IPS-15b (cell line): ENCODE results near the gene ATP8B3.

Experiments used
- H3K27me3 ChIP-seq: one replicate; pipeline ENCODE4 v1.6.1; 2013; ENCODE audit warnings: low read length; ENCODE audit not compliant: control insufficient read depth, insufficient read depth
- H3K36me3 ChIP-seq: one replicate; pipeline ENCODE4 v1.6.1; 2013; ENCODE audit warnings: low read length; ENCODE audit not compliant: control insufficient read depth, insufficient read depth
- H3K4me1 ChIP-seq: one replicate; pipeline ENCODE4 v1.6.1; 2013; ENCODE audit warnings: mild to moderate bottlenecking, low read length; ENCODE audit not compliant: control insufficient read depth, insufficient read depth
- H3K4me3 ChIP-seq: one replicate; pipeline ENCODE4 v1.5.1; 2013; ENCODE audit warnings: low read depth, low read length
- H3K9ac ChIP-seq: one replicate; pipeline ENCODE4 v1.6.1; 2013; ENCODE audit warnings: low read depth, mild to moderate bottlenecking, low read length
- H3K9me3 ChIP-seq: one replicate; pipeline ENCODE4 v1.6.1; 2013; ENCODE audit warnings: mild to moderate bottlenecking, low read length; ENCODE audit not compliant: control insufficient read depth, insufficient read depth

Gene ATP8B3, protein sequence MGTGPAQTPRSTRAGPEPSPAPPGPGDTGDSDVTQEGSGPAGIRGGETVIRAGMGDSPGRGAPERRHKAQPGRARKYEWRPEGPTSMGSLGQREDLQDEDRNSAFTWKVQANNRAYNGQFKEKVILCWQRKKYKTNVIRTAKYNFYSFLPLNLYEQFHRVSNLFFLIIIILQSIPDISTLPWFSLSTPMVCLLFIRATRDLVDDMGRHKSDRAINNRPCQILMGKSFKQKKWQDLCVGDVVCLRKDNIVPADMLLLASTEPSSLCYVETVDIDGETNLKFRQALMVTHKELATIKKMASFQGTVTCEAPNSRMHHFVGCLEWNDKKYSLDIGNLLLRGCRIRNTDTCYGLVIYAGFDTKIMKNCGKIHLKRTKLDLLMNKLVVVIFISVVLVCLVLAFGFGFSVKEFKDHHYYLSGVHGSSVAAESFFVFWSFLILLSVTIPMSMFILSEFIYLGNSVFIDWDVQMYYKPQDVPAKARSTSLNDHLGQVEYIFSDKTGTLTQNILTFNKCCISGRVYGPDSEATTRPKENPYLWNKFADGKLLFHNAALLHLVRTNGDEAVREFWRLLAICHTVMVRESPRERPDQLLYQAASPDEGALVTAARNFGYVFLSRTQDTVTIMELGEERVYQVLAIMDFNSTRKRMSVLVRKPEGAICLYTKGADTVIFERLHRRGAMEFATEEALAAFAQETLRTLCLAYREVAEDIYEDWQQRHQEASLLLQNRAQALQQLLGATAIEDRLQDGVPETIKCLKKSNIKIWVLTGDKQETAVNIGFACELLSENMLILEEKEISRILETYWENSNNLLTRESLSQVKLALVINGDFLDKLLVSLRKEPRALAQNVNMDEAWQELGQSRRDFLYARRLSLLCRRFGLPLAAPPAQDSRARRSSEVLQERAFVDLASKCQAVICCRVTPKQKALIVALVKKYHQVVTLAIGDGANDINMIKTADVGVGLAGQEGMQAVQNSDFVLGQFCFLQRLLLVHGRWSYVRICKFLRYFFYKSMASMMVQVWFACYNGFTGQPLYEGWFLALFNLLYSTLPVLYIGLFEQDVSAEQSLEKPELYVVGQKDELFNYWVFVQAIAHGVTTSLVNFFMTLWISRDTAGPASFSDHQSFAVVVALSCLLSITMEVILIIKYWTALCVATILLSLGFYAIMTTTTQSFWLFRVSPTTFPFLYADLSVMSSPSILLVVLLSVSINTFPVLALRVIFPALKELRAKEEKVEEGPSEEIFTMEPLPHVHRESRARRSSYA (N-terminal part only)

DNA sequence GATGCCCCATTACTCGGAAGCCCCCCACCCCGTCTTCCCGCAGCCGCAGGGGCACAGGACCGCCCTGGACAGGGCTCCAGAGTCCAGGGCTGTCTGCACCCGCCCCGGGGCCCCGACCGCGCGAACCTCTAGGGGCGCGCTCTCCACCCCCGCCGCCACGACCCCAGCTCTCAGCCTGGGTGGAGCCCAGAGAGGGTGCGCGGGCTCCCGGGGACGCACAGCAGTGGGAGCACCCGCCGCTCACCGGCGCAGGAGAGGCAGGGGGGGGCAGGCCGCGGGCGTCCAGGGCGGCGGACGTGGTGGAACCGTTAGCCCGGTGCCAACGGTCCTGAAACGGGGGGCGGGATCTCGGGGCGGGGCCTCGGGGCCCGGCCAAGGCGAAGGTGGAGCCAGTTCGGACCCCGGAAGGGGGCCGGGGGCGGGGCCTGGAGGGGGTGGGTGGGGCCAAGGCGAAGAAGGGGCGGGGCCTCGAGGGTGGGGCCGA is at the start of gene ATP8B3:
Gene ATP8B3 (minus strand): TSS at position 335 of the 484 bp plus-strand sequence. CDS start 540 bp downstream, outside the sequence.
- no peaks in the 10 kb centered on the region for H3K27me3 ChIP-seq
- H3K4me3 ChIP-seq = peak within 1 kb of the TSS; percentile 78
- H3K36me3 ChIP-seq = peaks cover 15% of the 10 kb centered on the region
- H3K9me3 ChIP-seq = no peaks in the 10 kb centered on the region
- no peaks in the 10 kb centered on the region for H3K4me1 ChIP-seq
- H3K9ac ChIP-seq = no peak within 1 kb of the TSS

DNA sequence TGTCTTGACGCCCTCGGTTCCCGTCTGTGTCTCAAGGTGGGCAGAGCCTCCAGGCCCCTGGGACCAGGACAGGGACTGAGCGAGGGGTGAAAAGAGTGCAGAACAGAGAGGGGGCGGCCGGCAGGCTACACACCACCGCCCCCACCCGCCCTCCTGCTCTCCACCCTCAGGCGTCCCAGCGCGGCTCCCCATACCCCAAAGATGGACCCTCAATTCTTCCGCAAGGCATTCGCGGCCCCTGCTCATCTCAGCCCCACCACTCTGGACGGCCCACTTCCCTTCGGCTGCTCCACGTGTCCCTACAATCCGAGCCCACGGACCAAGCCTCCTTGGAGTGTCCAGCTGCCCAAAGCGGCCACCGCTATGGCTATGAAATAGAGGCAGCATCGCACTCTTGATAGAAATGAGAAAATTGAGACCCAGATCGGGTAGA is 49.5 kb upstream of the ATP8B3 start:
- Histone ChIP-seq H3K9ac (peak overlapping the region; percentile 73), H3K36me3 (no peaks in the 10 kb centered on the region), H3K27me3 (peaks cover 13% of the 10 kb centered on the region), H3K4me1 (peaks cover 9% of the 10 kb centered on the region), H3K4me3 (peak overlapping the region; percentile 81), H3K9me3 (no peaks in the 10 kb centered on the region)

DNA sequence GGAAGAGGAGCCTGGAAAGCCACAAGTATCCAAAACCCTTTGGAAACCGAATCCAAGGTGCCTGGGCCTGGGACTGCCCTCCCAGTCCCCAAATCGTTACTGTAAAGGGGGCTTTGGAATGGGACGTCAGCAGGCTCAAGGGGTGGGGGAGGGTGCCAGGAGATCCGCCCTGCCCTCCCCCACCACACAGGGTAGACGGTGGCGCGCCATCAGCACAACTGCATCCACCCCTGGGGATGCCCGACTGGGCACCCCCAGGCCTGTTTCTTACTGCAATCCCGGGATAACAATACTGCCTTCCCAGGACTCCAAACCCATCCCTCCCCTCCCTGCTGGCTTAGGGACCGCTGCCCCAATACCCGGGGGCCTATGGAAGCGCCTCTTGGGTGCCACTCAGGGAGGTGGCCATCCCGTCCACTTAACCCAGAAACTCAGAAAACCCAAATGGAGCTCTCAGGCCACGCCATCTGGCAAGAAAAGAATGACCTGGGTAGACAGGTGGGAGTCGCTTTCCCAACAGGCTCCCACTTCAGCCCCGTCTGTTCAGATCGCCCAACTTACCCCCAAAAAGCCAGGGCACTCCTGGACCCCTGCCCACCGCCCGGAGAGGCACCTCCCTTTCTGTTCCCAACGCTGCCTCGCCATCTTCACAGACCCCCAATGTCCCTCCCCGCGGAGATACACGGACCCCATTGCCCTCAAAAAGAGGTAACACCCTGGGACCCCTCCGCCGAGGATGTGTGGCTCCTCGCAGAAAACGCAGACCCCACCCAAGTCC is 48.9 kb upstream of the ATP8B3 start:
- peak overlapping the region; percentile 81 for H3K4me3 ChIP-seq
- peaks cover 13% of the 10 kb centered on the region for H3K27me3 ChIP-seq
- H3K9ac ChIP-seq = no peak overlapping the region
- H3K4me1 ChIP-seq = peaks cover 11% of the 10 kb centered on the region
- H3K9me3 ChIP-seq = no peaks in the 10 kb centered on the region
- no peaks in the 10 kb centered on the region for H3K36me3 ChIP-seq

DNA sequence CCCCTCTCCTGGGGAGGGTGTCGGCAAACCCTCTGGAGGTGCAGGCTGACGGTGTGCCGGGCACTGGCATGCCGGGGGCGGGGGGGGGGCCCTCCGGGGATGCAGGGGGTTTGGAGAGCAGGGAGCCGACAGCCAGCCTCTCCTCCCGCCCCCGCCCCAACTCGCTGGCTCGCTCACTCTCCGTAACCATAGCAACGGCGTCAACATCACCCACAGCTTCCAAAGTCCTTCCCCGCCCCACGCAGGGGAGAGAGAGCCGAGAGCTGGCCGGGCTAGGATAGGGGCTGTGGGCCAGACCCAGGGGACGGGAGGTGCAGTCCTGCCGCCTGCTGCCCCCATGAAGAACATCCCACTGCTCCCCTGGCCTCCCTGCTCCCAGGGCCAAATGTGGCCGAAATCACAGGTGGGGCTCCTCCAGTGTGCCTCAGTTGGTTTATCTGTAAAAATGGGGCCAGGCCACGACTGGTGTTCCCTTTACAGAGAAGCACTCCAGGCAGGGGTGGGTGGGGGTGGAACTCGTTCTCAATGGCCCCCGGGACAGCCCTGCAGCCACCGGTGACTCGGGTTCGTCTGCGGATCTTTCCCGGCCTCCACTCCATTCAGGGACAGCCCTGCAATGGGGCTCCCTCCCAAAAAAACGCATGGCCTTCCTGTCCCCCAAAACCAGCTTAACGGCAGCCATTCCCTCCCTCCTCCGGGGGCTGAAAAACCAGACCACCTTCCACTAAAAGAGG is 48.1 kb upstream of the ATP8B3 start:
- peaks cover 10% of the 10 kb centered on the region for H3K4me1 ChIP-seq
- H3K9me3 ChIP-seq = no peaks in the 10 kb centered on the region
- H3K4me3 ChIP-seq = peak overlapping the region; percentile 81
- H3K9ac ChIP-seq = no peak overlapping the region
- H3K27me3 ChIP-seq = peaks cover 13% of the 10 kb centered on the region
- H3K36me3 ChIP-seq = no peaks in the 10 kb centered on the region

DNA sequence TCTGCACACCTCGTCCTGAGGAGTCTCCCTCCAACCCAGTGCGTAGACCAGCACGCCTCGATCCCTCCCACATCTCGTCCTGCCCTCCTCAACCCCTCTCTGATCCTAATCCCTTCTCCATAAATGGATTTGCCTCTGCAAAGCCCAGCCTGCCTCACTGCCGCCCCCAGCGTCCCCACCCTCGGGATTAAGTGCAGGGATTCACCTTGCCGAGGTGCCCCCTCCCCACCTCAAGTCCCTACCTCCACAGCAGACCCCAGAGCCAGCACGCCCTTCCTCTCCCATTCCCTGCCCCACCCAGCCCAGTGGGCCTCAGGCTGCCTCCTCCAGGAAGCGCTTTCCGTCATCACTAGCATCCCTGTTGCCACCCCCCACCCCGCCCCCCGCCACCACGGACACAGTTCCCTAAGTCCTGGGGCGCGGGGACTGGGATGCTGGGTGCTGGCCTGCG is 47.3 kb upstream of the ATP8B3 start:
- H3K4me1 ChIP-seq = peaks cover 10% of the 10 kb centered on the region
- H3K9ac ChIP-seq = no peak overlapping the region
- H3K27me3 ChIP-seq = peaks cover 13% of the 10 kb centered on the region
- H3K36me3 ChIP-seq = no peaks in the 10 kb centered on the region
- peak overlapping the region; percentile 46 for H3K4me3 ChIP-seq
- no peaks in the 10 kb centered on the region for H3K9me3 ChIP-seq

DNA sequence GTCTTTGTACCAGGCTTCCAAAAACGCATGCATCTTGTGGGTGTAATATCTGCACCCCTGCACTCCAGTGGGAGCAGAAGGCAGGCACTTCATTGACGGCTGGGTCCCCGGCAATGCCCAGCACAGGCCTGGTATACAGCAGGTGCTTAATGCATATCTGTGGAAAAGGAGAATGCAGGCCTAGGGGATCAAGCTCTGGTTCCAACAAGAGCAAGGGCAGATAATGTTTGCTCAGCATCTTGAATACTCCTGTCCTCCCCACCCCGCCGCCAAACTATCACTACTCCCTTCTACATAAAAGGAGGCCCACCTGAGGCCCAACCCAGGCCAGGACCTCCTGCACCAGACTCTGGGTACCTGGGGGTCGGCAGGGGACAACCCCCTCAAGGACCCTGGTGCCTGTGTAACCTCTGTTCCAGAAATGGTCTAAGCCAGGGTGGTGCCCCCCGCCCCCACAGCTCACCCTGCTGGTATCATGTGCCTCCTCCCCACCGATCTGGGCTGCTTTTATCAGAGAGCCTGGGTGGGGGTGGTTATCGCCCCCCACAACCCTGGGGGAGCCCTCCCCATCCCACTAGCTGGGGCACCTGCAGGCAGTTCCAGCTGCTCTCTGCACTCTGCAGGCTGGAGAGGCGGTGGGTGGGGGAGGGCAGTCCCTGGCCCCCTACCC is 46.5 kb upstream of the ATP8B3 start:
- Histone ChIP-seq H3K36me3 (peaks cover 3% of the 10 kb centered on the region), H3K4me1 (peaks cover 10% of the 10 kb centered on the region), H3K9me3 (no peaks in the 10 kb centered on the region), H3K9ac (no peak overlapping the region), H3K4me3 (no peak overlapping the region), H3K27me3 (peaks cover 13% of the 10 kb centered on the region)

DNA sequence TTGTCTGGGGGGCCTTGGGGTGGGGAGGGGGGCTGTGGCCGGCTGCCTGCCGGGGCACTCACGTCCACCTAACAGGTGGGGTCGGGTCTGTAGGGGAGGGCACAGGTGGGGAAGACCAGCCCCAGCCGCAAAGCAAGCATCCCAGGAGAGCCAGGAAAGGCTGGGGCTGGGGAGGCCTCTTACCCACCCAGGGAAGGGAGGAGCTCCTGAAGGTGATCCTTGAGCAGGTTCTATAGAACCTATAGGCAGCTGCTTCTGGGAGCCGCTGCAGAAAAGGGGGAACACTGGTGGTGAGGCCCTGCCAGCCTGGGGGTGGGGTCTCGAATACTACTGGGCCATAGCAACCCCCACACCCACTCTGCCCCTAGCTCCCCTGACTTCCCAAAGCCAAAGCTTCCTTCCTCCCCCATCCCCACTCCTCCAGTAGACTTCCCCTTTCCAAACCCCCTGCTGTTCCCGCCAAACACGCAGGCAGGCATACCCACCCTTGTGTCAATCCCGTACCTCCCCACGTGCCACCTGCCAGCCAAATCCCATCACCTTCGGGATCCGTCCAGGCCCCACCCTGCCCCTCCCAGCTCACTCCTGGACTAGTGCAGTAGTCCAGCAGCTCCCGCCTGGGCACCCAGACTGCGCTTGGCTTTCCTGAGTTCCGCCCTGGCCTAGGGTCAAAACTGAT is 45.7 kb upstream of the ATP8B3 start:
- Histone ChIP-seq H3K4me1 (peaks cover 10% of the 10 kb centered on the region), H3K9ac (no peak overlapping the region), H3K4me3 (peak overlapping the region; percentile 61), H3K9me3 (no peaks in the 10 kb centered on the region), H3K36me3 (peaks cover 3% of the 10 kb centered on the region), H3K27me3 (peaks cover 13% of the 10 kb centered on the region)

DNA sequence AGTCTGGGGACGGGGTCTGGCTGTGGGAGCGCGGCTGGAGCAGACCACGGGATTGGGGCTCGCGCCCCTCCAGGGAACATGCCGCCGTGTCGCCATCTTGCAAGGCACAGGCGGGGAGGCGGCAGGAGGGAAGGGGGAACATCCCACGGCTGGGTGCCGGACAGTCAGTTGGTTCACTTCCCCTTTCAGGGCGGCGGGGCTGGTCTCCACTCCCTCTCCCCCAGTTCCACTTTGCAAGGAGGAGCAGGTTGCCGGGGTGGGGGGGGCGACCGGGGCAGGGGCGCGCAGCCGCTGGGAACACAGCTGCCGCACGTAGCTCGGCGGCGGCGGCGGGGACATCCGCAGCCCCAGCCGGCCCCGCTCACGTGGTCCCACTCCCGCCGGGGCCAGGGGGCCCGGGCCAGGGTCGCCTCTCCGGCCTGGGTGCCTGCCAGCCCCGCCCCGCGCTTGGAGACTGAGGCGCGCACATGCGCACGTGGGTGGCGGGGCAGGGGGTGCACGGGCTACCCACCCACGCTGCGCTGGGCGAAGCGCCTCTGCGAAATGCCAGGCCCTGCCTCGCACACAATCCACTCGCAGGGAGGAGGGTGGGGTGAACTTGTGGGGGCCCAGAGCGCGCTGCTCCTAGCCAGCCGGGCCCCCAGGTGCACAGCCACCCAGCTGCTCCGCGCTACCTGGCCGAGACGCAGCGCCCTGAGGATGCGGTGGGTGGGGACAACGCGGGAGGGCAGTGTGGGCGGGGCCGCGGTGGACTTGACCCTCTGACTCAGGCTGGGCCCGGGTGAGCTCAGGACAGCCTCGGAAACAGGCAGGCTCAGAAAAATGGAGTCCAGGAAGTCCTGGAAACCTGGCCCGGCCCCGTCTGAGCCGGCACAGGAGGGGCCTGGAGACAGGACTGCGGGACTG is 44.9 kb upstream of the ATP8B3 start:
- Histone ChIP-seq H3K4me3 (peak overlapping the region; percentile 61), H3K9ac (peak overlapping the region; percentile 37), H3K27me3 (peaks cover 11% of the 10 kb centered on the region)

DNA sequence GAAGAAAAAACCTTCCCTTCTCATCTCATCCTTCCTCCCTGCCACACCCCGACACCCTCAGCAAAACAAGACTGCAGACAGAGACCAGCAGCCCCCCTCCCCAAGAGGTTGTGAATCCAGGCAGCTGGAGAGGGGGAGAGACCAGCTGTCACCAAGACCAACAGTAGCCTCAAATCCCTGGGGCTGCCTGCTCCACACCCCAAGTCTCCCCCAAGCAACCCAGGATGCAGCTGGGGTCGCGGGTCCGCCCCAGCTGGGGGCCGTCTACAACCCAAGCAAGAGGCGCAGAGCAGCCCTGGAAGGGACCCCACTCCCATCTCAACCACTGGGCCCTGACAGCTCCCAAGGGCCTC is 44.2 kb upstream of the ATP8B3 start:
- Histone ChIP-seq H3K36me3 (peaks cover 3% of the 10 kb centered on the region), H3K4me1 (peaks cover 10% of the 10 kb centered on the region), H3K27me3 (peaks cover 5% of the 10 kb centered on the region), H3K4me3 (peak overlapping the region; percentile 45), H3K9me3 (no peaks in the 10 kb centered on the region), H3K9ac (no peak overlapping the region)

More for the DNA sequence above, 44.9 kb upstream of the ATP8B3 start:
- Histone ChIP-seq H3K4me1 (peaks cover 10% of the 10 kb centered on the region), H3K36me3 (peaks cover 3% of the 10 kb centered on the region), H3K9me3 (no peaks in the 10 kb centered on the region)
